ENCODE measurements around the gene RGMA. TPM values are rescaled to one million over a fixed set of nuclear protein-coding genes. Genes with fewer than 3 reads are reported as not detected.

RGMA gene
- total and polyA plus RNA-seq, 8 donors: 4.6 to 18.5 (median 13.9) TPM

DNA sequence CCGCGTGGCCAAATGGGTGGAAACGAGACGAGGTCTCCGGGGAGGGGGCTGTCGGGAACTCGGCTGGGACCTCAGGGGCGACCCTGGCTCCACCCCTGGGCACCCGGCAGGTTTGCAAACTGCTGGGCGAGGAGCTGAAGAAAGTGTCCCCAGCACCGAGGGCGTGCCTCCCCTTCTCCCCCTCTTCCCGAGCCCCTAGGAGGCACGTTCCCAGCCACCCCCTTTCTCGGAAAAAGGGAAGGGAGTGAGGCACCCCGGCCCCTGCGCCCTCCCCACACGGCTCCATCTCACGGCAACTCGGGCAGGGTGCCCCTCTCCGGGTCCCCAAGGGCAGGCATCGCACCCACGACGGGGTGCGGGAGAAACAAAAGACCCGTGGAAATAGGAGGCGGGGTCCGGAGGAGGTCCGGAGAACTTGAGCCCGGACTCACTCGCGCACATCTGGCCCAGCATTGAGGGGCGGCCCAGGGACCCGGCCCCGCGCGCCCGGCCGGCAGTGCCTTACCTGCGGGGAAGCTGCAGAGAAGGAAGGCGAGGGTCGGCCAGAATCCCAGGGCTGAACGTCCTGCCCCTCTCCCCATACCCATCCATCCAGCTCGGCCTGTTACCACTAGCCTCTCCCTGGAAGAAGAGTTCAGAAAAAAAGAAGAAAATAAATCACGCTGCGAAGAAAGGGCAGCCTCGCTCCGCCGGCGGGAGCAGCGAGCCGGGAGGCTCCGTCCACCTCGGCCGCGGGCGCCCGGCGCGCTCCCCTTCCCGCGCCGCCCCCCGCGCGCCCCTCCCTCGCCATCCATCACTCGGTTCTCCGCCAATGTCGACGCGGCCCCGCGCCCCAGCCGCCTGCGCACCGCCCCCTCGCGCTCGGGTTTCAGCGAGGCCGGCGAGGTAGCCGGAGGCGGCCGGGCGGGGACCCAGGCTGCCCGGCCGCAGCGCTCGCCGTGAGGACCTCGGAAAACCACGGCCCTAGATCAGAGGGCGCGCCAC is 16.3 kb downstream of the RGMA start:
- Histone ChIP-seq H3K27ac (no peak overlapping the region), H3K9me3 (no peaks in the 10 kb centered on the region), H3K36me3 (no peaks in the 10 kb centered on the region), H3K4me3 (peak overlapping the region; percentile 51 to 52), H3K27me3 (peaks cover 14 to 78% of the 10 kb centered on the region in 2 donors), H3K4me1 (peaks cover 0 to 20% of the 10 kb centered on the region in 2 donors)
- TF ChIP-seq, protein P1, sequence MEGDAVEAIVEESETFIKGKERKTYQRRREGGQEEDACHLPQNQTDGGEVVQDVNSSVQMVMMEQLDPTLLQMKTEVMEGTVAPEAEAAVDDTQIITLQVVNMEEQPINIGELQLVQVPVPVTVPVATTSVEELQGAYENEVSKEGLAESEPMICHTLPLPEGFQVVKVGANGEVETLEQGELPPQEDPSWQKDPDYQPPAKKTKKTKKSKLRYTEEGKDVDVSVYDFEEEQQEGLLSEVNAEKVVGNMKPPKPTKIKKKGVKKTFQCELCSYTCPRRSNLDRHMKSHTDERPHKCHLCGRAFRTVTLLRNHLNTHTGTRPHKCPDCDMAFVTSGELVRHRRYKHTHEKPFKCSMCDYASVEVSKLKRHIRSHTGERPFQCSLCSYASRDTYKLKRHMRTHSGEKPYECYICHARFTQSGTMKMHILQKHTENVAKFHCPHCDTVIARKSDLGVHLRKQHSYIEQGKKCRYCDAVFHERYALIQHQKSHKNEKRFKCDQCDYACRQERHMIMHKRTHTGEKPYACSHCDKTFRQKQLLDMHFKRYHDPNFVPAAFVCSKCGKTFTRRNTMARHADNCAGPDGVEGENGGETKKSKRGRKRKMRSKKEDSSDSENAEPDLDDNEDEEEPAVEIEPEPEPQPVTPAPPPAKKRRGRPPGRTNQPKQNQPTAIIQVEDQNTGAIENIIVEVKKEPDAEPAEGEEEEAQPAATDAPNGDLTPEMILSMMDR (IDR thresholded peaks at IDR 0.05): no peak
- ATAC-seq (peak; percentile 95), DNase-seq (peak; percentile 73 to 91 (median 85))
- intact Hi-C loops (cut with DNase I): no loop called here

DNA sequence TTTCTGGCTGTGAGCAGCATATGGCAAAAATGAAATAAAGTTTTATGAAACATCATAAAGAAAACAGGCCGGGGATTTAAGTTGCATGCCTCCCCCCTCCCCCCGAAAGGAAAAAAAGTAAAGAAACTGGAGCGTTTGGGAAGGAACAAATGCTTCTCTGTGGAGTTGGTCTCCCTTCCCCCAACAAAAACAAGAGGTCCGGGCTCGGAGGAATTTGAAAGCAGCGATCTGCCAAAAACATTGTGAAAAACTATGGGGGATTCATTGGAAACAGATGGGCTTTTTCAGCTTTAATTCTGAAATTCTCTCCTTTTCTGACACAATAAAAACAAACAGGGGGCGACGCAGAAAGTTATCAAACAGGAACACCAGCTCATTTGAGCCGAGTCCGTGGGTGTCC is 17.0 kb downstream of the RGMA start:
- Histone ChIP-seq H3K4me3 (peak overlapping the region; percentile 51 to 52), H3K9me3 (no peaks in the 10 kb centered on the region), H3K27me3 (peaks cover 14 to 72% of the 10 kb centered on the region in 2 donors), H3K36me3 (no peaks in the 10 kb centered on the region), H3K27ac (no peak overlapping the region), H3K4me1 (peaks cover 0 to 20% of the 10 kb centered on the region in 2 donors)
- DNase-seq (peak in 2 of 4 donors; percentile 48 to 53), ATAC-seq (peak; percentile 25)
- TF ChIP-seq, protein P1 (IDR thresholded peaks at IDR 0.05): no peak
- intact Hi-C loops (cut with DNase I): no loop called here

DNA sequence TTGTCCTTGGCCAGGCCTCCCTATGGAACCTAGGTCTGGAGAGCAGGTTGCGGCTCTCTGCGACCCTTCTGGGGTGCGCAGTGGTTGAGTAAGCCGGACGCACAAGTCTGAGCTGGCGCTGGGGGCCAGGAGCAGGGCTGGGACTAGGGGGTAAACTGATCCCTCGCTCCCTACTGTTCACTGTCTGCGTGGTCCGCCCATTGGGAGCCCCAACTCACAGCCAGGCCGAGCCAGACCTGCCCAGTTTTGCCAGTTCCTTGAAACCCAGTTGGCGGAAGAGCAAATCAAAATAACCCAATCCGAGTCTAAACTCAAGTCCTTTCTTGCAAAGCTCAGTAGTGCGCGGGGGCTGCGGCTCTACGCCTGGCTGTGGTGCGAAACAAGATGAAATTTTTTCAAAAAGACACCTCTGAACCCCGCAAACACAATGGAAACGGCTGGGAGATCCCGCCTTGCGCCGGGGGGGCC is 17.5 kb downstream of the RGMA start:
- Histone ChIP-seq H3K4me1 (peaks cover 0 to 20% of the 10 kb centered on the region in 2 donors), H3K9me3 (no peaks in the 10 kb centered on the region), H3K27me3 (peaks cover 14 to 67% of the 10 kb centered on the region in 2 donors), H3K36me3 (no peaks in the 10 kb centered on the region), H3K27ac (no peak overlapping the region), H3K4me3 (peak overlapping the region; percentile 51 to 52)
- DNase-seq (peak in 2 of 4 donors; percentile 33 to 68), ATAC-seq (peak; percentile 25)
- TF ChIP-seq, protein P1 (IDR thresholded peaks at IDR 0.05): no peak
- intact Hi-C loops (cut with DNase I): no loop called here

DNA sequence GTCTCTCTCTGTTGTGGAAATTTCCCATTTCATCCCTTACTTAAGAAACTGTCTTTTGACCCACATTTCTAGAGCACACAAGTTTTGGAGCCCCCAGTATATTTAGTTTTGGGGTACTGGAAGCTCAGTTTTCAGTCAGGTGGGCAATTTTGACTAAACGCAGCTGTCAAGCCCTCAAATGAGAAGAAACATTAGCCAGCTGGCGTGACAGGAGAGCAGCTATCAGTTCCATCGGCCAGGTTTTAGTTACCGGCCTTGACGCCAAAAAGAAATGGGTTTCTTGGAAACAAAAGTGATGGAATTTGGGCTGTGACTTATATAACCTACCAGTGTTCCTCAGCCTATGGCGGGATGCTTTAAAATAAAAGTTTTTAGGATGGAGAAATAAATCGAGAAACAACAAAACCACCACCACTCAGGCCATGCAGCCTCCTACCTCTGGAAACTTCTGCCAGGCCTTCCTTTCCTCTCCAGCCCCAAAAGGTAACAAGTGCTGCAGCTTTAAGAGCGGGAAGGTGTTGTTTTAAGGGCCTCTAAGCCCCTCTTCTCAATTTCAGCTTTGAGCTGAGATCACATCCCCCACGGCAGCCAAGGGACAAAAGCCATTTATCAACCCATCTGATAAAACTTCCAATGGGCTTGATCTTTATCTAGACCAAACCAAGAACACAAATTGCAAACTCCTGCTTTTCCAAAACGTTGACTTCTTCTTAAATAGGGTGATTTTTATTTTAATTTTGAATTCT is 18.3 kb downstream of the RGMA start:
- no peak for ATAC-seq
- TF ChIP-seq, protein P1 (IDR thresholded peaks at IDR 0.05): no peak
- H3K4me1 ChIP-seq: peaks cover 0 to 20% of the 10 kb centered on the region in 2 donors
- H3K27me3 ChIP-seq: peaks cover 14 to 59% of the 10 kb centered on the region in 2 donors
- no peak for DNase-seq
- no peaks in the 10 kb centered on the region for H3K36me3 ChIP-seq
- H3K4me3 ChIP-seq: peak overlapping the region in 1 of 2 donors; percentile 51
- intact Hi-C loops (cut with DNase I): no loop called here
- H3K9me3 ChIP-seq: no peaks in the 10 kb centered on the region
- no peak overlapping the region for H3K27ac ChIP-seq
